Type B pancreatic cell (in vitro differentiated cells): ENCODE measurements around the gene JAKMIP2. TPM values are rescaled to one million over a fixed set of nuclear protein-coding genes. Genes with fewer than 3 reads are reported as not detected.
"Not testable (repeated sequence)": the region's sequence is repeated elsewhere in the genome, so short reads cannot be mapped to it uniquely, and the experiment has no call there.

Experiments used
- DNase-seq: peaks from one replicate; pipeline ENCODE4 v3.0.0; 2021; ENCODE audit warnings: mixed read lengths; ENCODE audit not compliant: unreplicated experiment; ENCODE audit errors: extremely low spot score
- H3K27ac Mint-ChIP-seq: 2 replicates; pipeline ENCODE4 v1.8.0; 2021; ENCODE audit warnings: mild to moderate bottlenecking, mixed read lengths
- H3K27me3 Mint-ChIP-seq: 2 replicates; pipeline ENCODE4 v1.8.0; 2021; ENCODE audit warnings: mixed read lengths
- H3K36me3 Mint-ChIP-seq: 2 replicates; pipeline ENCODE4 v1.8.0; 2021; ENCODE audit warnings: mixed read lengths
- H3K4me1 Mint-ChIP-seq: one replicate; pipeline ENCODE4 v1.8.0; 2021; ENCODE audit warnings: mixed read lengths; ENCODE audit not compliant: unreplicated experiment
- H3K4me3 Mint-ChIP-seq: 2 replicates; pipeline ENCODE4 v1.8.0; 2021; ENCODE audit warnings: mild to moderate bottlenecking, mixed read lengths
- H3K9me3 Mint-ChIP-seq: 2 replicates; pipeline ENCODE4 v1.8.0; 2021; ENCODE audit warnings: mixed read lengths
- long read RNA-seq: library from polyadenylated mRNA; unstranded; transcript quantifications from one replicate; pipeline ENCODE4 v2.0.0, GENCODE V29; 2020
- total RNA-seq: library from RNA; stranded (reverse); gene quantifications from 2 replicates; pipeline ENCODE4 v1.2.1, GENCODE V29; 2021; ENCODE audit warnings: low replicate concordance
- TF ChIP-seq, protein P1 (sequence below): fragments of 200-600 bp; sonication (generic); conservative IDR thresholded peaks from 2 replicates; pipeline ENCODE4 v1.5.0; 2021; ENCODE audit warnings: antibody characterized with exemption, mild to moderate bottlenecking

JAKMIP2 gene
- total RNA-seq: 2.7 and 13.8 TPM in 2 replicates
- long read RNA-seq, full-length matches to known transcripts: 2 of 21 reads
- long read RNA-seq, partial matches to known transcripts: 9 of 21 reads
- long read RNA-seq, other reads (novel, unspliced or antisense): 10 of 21 reads

DNA sequence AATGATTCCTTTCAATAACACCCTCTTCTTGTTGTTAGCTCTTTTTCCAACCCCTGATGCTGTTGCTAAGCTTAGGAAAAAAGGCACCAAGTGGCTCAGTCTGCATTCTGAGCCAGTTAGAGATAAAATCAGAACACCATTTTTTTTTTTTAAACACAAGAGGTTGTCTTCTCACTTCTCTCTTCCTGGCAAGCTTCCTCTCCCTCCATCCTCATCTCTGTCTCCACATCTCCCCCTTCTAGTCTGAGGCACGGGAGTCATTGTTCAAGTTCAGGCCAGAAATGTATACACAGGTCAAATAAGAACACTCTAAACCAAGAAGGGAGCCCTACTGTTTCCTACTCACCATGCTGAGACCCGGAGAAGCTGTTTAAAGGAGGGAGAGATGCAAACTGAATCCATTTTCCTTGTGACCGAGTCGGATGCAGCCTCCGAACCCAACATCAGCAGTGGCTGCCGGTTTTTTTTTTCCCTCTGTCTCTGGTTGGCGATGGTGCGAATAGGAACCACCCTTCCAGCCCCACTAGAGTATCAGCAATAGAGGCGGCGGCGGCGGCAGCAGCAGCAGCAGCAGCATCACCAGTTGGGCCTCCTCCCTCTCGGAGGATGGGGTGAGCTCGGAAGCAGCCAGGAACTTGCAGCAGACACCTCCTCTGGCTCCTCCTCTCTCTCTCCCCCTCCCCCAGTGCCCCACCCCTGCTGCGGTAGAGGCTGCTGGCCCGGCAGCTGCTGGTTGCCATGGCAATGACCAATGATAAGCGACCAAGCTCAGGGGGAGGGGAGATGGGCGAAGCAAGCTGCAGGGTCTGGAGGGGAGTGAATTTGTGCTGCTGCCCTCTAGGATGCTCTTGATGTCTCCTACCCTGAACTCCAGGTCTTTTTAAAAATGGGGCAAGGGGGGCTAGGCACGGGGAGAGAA is at the start of gene JAKMIP2:
Gene JAKMIP2, minus strand, starts transcription at position 619 of the 919 bp plus-strand sequence. CDS start 110,922 bp downstream, outside the sequence.
- peak; percentile 93 for DNase-seq
- Mint-ChIP-seq H3K36me3 (no peaks in the 10 kb centered on the region), H3K4me3 (peak within 1 kb of the TSS; percentile 93), H3K27me3 (no peaks in the 10 kb centered on the region), H3K4me1 (peaks cover 25% of the 10 kb centered on the region), H3K9me3 (no peaks in the 10 kb centered on the region), H3K27ac (peak within 1 kb of the TSS; percentile 85)
- TF ChIP-seq, protein P1, sequence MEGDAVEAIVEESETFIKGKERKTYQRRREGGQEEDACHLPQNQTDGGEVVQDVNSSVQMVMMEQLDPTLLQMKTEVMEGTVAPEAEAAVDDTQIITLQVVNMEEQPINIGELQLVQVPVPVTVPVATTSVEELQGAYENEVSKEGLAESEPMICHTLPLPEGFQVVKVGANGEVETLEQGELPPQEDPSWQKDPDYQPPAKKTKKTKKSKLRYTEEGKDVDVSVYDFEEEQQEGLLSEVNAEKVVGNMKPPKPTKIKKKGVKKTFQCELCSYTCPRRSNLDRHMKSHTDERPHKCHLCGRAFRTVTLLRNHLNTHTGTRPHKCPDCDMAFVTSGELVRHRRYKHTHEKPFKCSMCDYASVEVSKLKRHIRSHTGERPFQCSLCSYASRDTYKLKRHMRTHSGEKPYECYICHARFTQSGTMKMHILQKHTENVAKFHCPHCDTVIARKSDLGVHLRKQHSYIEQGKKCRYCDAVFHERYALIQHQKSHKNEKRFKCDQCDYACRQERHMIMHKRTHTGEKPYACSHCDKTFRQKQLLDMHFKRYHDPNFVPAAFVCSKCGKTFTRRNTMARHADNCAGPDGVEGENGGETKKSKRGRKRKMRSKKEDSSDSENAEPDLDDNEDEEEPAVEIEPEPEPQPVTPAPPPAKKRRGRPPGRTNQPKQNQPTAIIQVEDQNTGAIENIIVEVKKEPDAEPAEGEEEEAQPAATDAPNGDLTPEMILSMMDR: peak; percentile 43

- no peak for DNase-seq
- no peak within 1 kb of the TSS for H3K27ac Mint-ChIP-seq
- H3K4me1 Mint-ChIP-seq: no peaks in the 10 kb centered on the region
- no peaks in the 10 kb centered on the region for H3K36me3 Mint-ChIP-seq
- no peaks in the 10 kb centered on the region for H3K9me3 Mint-ChIP-seq
- H3K27me3 Mint-ChIP-seq: peaks cover 5% of the 10 kb centered on the region
- peak within 1 kb of the TSS; percentile 71 for H3K4me3 Mint-ChIP-seq
- TF ChIP-seq, protein P1: no peak
Measured at GRCh38 chr5:147831465-147831864, 48.9 kb upstream of the JAKMIP2 start, which contains the start of gene SPINK1. SPINK1 (minus strand) TSS chr5:147831671; CDS start chr5:147831577, 94 bp downstream.

DNA sequence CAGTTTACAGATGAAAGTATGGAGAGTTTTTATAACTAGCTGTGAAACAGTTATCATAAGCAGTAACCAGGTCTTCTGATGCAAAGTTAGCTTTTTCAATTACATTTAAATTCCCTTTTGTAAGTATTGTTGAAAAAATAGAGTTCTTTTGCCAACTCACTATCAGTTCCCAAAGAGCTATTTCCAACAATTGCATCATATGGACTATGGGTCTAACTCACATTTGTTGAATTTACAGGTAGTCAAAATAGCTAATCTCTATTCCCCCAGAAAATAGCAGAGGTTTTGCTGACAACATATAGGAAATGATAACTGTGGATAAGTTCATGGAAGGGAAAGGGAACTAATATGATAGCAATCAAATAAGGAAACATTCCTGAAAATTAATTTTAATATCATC is 47.5 kb upstream of the JAKMIP2 start:
- no peak for DNase-seq
- no peak overlapping the region for H3K27ac Mint-ChIP-seq
- peaks cover 5% of the 10 kb centered on the region for H3K27me3 Mint-ChIP-seq
- no peaks in the 10 kb centered on the region for H3K9me3 Mint-ChIP-seq
- TF ChIP-seq, protein P1: no peak
- H3K4me3 Mint-ChIP-seq: peak overlapping the region; percentile 71
- H3K36me3 Mint-ChIP-seq: no peaks in the 10 kb centered on the region
- no peaks in the 10 kb centered on the region for H3K4me1 Mint-ChIP-seq

GRCh38 chr5:147827017-147827416 is 44.5 kb upstream of the JAKMIP2 start:
- not testable (repeated sequence) for H3K4me3 Mint-ChIP-seq, H3K27me3 Mint-ChIP-seq, H3K36me3 Mint-ChIP-seq, H3K4me1 Mint-ChIP-seq, H3K27ac Mint-ChIP-seq, H3K9me3 Mint-ChIP-seq, DNase-seq

GRCh38 chr5:147826361-147826760 is 43.8 kb upstream of the JAKMIP2 start:
- Mint-ChIP-seq H3K9me3 (no peaks in the 10 kb centered on the region), H3K36me3 (no peaks in the 10 kb centered on the region), H3K27me3 (peaks cover 3% of the 10 kb centered on the region), H3K4me3 (no peak overlapping the region), H3K4me1 (no peaks in the 10 kb centered on the region), H3K27ac (no peak overlapping the region)
- DNase-seq: no peak
- TF ChIP-seq, protein P1: no peak
